Measurements from ENCODE around the gene KANSL1L.

DNA sequence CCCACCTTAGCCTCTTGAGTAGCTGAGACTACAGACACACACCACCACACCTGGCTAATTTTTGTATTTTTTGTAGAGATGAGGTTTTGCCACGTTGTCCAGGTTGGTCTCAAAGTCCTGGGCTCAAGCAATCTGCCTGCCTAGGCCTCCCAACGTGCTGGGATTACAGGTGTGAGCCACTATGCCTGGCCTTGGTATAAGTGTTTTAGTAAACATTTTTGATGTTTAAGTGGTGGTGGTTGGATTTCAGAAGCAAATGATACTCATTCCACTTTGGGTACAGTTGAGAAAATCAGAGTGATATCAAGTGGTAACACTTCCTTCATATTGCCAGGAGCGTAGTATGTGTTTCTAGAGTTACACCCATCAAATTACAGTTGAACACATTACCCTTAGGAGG lies 28.6 kb upstream of the KANSL1L start:
- TF ChIP-seq ZNF274 (IDR thresholded peaks at IDR 0.05; ENCODE audit: insufficient read depth, insufficient read length) (no peak), CBX5 (IDR thresholded peaks at IDR 0.05; ENCODE audit: low read depth) (no peak), EZH2 (IDR thresholded peaks at IDR 0.05; ENCODE audit: borderline replicate concordance, control insufficient read depth, low read depth, low read length) (no peak), SUPT20H (IDR thresholded peaks at IDR 0.05; ENCODE audit: borderline replicate concordance, control insufficient read depth, low read depth, low read length) (no peak), CHD4 (IDR thresholded peaks at IDR 0.05) (no peak)
- TF ChIP-seq, protein P1, sequence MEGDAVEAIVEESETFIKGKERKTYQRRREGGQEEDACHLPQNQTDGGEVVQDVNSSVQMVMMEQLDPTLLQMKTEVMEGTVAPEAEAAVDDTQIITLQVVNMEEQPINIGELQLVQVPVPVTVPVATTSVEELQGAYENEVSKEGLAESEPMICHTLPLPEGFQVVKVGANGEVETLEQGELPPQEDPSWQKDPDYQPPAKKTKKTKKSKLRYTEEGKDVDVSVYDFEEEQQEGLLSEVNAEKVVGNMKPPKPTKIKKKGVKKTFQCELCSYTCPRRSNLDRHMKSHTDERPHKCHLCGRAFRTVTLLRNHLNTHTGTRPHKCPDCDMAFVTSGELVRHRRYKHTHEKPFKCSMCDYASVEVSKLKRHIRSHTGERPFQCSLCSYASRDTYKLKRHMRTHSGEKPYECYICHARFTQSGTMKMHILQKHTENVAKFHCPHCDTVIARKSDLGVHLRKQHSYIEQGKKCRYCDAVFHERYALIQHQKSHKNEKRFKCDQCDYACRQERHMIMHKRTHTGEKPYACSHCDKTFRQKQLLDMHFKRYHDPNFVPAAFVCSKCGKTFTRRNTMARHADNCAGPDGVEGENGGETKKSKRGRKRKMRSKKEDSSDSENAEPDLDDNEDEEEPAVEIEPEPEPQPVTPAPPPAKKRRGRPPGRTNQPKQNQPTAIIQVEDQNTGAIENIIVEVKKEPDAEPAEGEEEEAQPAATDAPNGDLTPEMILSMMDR (IDR thresholded peaks at IDR 0.05 in 2 of 3, conservative IDR thresholded peaks at IDR 0.05 in 1 of 3; ENCODE audit: control insufficient read depth in 2 of 3, extremely low read depth in 1 of 3, insufficient read depth in 1 of 3, low read depth in 3 of 3, low read length in 3 of 3), result no peak
